Fibroblast of mammary gland (primary cell): ENCODE results near the gene SETMAR.
"Not testable (repeated sequence)": the region's sequence is repeated elsewhere in the genome, so short reads cannot be mapped to it uniquely, and the experiment has no call there.

Experiments
- DNase-seq: peaks from one replicate; pipeline ENCODE4 v3.0.0-alpha.2; 2010; ENCODE audit warnings: low read depth
- H3K4me3 ChIP-seq: 2 replicates; pipeline ENCODE4 v1.5.1; 2011; ENCODE audit warnings: low read depth, mild to moderate bottlenecking, low read length, moderate library complexity; ENCODE audit not compliant: control insufficient read depth
- CTCF ChIP-seq: conservative IDR thresholded peaks from 2 replicates; pipeline ENCODE4 v1.5.1; 2011; ENCODE audit warnings: low read depth, low read length, inconsistent platforms; ENCODE audit not compliant: control insufficient read depth, insufficient read depth

SETMAR gene

GRCh38 chr3:4281991-4282390 lies 21.2 kb upstream of the SETMAR start:
- DNase-seq: no peak
- TF ChIP-seq CTCF: no peak
- no peak overlapping the region for H3K4me3 ChIP-seq

DNA sequence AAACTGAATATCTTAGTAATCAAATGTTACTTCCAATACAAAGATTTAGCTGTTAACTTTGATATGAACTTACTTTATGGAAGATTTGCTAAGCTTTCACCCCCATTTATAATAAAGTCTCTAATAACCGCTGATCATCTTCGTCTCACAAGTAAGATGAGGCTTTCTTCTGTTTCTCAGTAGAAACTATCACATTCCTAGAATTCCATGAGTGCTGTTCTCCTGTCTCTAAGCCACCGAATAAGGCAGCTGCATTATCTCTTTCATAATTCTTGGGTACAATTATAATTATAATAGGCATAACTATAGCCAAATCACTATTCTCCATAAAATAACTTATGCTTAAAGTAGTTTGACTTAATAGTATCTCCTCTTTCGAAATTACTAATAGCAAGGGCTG lies 18.3 kb upstream of the SETMAR start:
- TF ChIP-seq CTCF: no peak
- no peak overlapping the region for H3K4me3 ChIP-seq
- no peak for DNase-seq

- H3K4me3 ChIP-seq: no peak overlapping the region
- no peak for TF ChIP-seq CTCF
- no peak for DNase-seq
Measured at GRCh38 chr3:4289044-4289443, 14.1 kb upstream of the SETMAR start.

GRCh38 chr3:4290272-4290893 lies 12.8 kb upstream of the SETMAR start:
- TF ChIP-seq CTCF: peak; percentile 95
- DNase-seq: peak; percentile 55
- H3K4me3 ChIP-seq: no peak overlapping the region

DNA sequence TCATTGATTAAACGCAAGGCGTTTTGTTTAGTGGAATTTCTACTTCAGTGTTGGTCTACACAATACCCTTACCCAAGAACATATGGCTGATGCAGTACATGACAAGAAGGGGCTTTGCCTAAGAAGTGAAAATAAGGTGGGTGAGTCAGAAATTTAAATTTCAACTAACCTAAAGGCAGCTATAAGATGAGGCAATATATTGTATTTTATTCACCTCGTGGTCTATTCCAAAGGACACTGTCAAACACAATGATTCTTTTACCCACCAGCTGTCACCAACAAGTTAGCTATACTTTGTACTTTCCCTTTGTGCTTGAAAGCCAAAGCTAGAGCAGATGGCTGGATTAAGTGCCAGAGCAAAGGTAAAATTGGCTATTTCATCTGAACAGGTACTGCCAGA lies 10.9 kb upstream of the SETMAR start:
- TF ChIP-seq CTCF: no peak
- no peak overlapping the region for H3K4me3 ChIP-seq
- DNase-seq: no peak

DNA sequence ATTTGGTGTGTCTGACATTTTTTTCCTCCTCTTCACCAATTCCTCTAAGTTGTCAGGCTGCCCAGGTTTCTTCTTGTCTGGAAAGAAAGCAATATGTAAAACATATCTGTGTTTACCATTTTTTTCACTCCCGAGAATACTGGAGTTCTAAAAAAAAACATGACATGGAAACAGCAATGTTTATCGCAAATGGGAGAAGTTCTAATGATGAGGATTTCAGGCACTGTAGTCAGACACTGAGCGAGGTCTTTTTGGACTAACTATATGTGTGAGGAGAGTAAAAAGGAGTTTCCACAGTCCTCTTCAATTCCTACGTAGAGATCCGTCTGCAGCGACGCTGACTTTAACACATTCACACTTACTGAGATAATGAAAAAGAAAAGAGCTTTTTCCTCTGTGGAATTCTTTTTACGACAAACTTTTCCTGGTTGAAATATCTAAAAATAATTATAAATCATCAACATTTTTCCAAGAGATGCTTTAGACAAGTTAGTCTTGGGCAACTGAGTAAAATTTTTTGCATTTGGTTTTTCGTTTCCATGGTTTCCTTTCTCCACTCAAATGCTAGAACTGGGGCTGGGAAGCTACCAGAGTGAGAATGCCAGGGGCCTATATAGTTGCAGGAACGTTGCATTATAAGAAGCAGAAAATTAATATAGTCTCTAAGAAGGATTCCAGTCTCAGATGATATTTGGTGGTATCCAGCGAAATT lies 8.4 kb upstream of the SETMAR start:
- no peak for TF ChIP-seq CTCF
- H3K4me3 ChIP-seq: no peak overlapping the region
- DNase-seq: no peak

DNA sequence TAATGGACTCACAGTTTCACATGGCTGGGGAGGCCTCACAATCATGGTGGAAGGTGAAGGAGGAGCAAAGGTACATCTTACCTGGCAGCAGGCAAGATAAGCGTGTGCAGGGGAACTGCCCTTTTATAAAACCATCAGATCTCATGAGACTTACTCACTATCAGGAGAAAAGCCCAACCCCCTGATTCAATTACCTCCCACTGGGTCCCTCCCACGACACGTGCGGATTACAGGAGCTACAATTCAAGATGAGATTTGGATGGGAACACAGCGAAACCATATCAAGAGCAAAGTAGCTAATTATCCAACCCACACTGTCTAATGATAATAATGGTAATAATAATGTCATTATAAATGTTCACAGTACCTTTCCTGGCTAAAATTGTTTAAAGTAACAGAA lies 6.7 kb upstream of the SETMAR start:
- not testable (repeated sequence) for H3K4me3 ChIP-seq, DNase-seq
